DND-41 (cell line): ENCODE results near the gene PACS2.

Experiments
- CTCF ChIP-seq: IDR thresholded peaks from 2 replicates; pipeline ENCODE4 v1.5.1; 2012; ENCODE audit warnings: borderline replicate concordance, low read length, moderate library complexity, mild to moderate bottlenecking; ENCODE audit not compliant: poor library complexity, severe bottlenecking; ENCODE audit errors: extremely low read depth
- EZH2 ChIP-seq: IDR thresholded peaks from 3 replicates; pipeline ENCODE4 v1.6.1; 2012; ENCODE audit warnings: borderline replicate concordance, low read depth, mild to moderate bottlenecking, moderate library complexity, low read length, inconsistent platforms; ENCODE audit not compliant: severe bottlenecking

DNA sequence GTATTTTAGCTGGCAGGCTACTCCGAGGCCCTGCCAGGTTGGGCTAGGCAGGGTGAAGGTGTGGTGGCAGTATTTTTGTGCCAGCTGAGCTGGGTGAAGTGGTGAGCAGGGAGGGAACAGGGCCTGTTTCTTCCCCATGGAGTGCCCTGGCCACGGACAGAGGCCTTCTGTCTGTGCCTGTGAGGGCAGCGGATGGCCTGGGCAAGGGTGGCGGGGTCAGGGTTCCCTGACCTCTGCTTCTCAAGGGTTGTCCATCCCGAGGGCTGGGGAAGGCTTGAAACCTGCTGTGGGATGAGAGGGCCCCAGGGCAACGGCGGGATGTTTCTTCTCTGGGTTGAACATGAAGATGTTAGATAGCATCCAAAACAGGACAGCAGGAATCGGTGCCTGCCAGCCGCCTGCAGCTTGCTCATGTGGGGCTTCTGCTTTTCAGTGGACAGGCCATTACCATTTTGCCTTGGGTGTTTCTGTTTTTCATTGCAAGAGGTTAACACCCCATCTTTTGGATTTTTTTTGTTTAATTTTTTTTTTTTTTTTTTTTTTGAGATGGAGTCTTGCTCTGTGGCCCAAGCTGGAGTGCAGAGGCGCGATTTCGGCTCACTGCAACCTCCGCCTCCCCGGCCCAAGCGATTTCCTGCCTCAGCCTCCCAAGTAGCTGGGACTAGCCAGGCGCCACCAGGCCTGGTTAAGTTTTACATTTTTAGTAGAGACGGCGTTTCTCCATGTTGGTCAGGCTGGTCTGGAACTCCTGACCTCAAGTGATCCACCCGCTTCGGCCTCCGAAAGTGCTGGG, 108.3 kb downstream of the PACS2 start:
- TF ChIP-seq CTCF (no peak), EZH2 (no peak)
